GM12864 (cell line): ENCODE data around the gene ZNF438.

Experiments
- DNase-seq: peaks from one replicate; pipeline ENCODE4 v3.0.0-alpha.2; 2011; ENCODE audit warnings: low read depth
- H3K4me3 ChIP-seq: 2 replicates; pipeline ENCODE4 v1.5.1; 2011; ENCODE audit warnings: mild to moderate bottlenecking, low read depth, low read length, control low read depth
- TF ChIP-seq, protein P1 (sequence below): IDR thresholded peaks from 2 replicates; pipeline ENCODE4 v1.5.1; 2011; ENCODE audit warnings: low read depth, mild to moderate bottlenecking, moderate library complexity, low read length, control low read depth, inconsistent platforms; ENCODE audit errors: missing control alignments

The ZNF438 gene

DNA sequence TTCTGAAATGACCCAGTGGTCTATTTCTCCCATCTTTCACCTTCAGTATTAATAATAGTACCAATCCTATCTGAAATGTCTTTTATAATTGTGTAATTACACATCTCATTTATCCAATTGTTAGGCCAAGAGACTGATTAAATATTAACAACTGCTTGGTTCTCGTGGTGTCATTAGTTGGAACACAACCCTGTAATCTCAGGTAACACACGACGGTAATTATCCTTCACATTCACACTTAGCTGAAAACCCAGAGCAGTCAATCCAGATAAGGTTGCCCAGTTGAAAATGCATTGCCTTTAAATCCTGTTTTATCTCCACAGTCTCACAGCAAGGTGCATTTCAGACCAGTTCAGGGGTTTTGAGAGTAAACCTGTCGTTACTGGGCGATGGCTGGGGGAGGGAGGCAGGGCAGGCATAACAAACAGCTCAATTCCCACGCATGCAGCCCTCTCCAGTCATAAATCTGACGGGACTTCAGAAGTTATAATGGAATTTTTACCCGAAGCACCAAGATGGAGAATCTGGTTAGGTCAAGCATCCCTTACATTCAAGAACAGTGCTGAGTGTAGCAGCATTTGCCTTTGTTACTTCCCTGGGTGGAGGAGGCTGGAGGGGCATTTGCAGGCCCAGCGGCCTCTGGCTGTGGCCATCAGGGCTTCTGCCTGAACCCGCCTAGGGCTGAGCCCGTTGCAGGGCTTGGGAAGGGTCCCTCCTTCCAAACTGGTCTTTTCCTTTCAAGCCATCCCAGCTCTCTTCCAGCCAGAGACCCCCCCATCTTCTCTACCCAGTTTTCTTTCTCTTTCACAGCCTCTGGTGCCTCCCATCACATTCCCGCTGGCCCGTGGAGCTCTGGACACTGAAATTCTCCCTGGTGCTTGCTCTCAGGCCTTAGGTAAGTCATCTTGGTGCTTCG lies 201.1 kb downstream of the ZNF438 start:
- TF ChIP-seq, protein P1, sequence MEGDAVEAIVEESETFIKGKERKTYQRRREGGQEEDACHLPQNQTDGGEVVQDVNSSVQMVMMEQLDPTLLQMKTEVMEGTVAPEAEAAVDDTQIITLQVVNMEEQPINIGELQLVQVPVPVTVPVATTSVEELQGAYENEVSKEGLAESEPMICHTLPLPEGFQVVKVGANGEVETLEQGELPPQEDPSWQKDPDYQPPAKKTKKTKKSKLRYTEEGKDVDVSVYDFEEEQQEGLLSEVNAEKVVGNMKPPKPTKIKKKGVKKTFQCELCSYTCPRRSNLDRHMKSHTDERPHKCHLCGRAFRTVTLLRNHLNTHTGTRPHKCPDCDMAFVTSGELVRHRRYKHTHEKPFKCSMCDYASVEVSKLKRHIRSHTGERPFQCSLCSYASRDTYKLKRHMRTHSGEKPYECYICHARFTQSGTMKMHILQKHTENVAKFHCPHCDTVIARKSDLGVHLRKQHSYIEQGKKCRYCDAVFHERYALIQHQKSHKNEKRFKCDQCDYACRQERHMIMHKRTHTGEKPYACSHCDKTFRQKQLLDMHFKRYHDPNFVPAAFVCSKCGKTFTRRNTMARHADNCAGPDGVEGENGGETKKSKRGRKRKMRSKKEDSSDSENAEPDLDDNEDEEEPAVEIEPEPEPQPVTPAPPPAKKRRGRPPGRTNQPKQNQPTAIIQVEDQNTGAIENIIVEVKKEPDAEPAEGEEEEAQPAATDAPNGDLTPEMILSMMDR, result no peak
- no peak overlapping the region for H3K4me3 ChIP-seq
- no peak for DNase-seq

DNA sequence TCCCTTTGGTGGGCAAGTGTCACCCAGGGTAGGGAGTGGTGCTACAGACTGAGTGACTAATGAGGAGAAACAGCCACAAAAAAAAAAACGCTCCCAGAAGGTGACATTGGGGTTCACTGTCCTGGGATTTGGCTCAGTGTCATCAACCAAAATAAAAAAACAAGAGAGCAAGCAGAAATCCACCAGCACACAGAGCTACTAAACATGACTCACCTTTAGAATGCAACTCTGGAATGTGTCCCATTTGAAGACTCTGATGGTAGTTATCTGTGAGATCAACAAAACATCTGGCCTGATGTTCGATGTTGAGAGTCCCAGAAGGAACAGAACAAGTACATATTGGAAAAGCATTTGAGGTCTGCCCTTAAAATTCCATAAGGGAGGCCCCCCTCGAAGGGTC lies 201.8 kb downstream of the ZNF438 start:
- TF ChIP-seq, protein P1, result no peak
- no peak for DNase-seq

DNA sequence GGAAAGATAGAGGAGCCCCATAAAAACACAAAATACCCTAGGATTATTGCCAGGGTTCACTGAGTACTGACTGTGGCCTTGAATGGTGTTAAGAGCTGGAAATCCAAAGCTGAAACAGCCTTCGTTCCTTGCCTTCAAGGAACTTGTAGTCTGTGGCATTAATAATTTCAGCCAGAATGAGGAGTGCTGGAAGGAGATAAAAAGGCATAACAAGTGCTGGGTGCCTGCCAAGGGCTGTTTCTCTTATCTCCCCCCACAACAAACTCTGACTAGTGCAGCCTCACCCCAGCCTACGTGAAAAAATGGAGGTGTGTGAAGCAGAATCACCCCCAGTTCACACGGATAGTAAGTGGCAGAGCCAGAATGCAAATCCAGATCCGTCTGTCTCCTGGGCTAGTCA lies 203.0 kb downstream of the ZNF438 start:
- H3K4me3 ChIP-seq, result no peak overlapping the region
- TF ChIP-seq, protein P1, result no peak
- no peak for DNase-seq

More for the DNA sequence above, 201.8 kb downstream of the ZNF438 start:
- H3K4me3 ChIP-seq, result no peak overlapping the region

DNA sequence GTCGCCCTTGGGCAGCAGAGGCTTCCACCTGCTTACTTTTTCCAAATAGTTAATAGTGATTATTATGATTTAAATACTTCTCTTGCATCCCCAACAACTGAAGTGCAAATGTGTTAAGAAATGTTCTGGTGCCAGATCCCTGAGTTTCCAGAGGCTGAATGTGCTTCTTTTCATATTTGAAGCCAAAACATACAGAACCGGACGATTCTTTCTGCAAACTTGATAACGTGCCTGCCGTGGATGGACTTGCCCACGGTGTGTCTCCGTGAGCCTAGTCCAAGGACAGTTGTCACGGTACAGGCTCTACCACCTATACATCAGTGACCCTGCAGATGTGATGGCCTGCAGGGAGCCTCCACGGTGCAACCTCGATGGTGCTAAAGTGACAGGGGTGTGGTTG lies 203.5 kb downstream of the ZNF438 start:
- TF ChIP-seq, protein P1, result no peak
- H3K4me3 ChIP-seq, result no peak overlapping the region
- no peak for DNase-seq

DNA sequence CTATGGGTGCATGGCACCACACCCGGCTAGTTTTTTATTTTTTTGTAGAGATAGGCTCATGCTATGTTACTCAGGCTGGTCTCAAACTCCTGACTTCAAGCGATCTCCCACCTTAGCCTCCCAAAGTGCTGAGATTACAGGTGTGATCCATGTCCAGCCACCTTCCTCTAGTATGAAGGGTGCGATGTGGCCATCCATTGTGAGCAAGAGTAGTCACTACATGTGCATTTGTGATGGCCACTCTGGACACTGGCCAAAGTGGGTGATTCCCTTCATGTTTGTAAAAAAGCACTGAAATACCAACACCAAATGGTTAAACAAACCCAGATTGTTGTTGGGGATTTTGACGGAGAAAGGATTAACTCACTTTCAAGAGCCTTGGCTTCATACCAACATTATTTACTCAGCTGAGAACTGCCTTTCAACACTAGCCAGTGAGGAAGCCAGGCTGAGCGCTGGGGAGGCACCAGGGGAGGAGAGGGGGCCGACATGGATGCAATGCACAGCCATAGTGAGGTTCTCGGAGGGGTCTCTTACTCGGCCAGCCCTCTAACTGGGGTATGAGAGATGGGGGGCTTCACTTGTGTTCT lies 204.0 kb downstream of the ZNF438 start:
- DNase-seq, result no peak
- TF ChIP-seq, protein P1, result no peak
- no peak overlapping the region for H3K4me3 ChIP-seq

DNA sequence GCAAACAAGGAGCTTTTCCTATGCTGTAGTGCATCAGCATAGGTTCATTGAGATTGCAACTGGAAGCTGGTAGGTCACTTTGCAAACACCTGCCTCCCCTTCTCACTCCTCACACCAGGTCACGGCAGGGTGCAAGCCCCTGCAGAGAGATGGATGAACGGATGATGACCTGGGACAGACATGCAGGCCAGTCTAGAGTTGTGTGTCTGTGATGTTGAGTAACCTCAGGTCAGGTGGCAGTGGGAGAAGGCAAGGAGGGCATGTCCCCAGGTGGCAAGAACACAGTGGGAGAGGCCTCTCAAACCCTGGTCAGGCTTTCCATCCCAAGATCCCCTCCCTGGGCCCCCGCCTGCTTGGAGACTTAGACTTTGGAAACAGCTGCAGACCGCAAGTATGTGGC lies 205.0 kb downstream of the ZNF438 start:
- TF ChIP-seq, protein P1, result no peak
- H3K4me3 ChIP-seq, result no peak overlapping the region
- no peak for DNase-seq
